GM18870 (cell line): Measurements from ENCODE around the gene RAP1A.

ENCODE experiments used
- ATAC-seq: cut with Tn5 transposase; IDR thresholded peaks from one replicate; pipeline ENCODE4 v1.9.1; 2021; ENCODE audit warnings: moderate library complexity; ENCODE audit not compliant: unreplicated experiment

RAP1A gene

DNA sequence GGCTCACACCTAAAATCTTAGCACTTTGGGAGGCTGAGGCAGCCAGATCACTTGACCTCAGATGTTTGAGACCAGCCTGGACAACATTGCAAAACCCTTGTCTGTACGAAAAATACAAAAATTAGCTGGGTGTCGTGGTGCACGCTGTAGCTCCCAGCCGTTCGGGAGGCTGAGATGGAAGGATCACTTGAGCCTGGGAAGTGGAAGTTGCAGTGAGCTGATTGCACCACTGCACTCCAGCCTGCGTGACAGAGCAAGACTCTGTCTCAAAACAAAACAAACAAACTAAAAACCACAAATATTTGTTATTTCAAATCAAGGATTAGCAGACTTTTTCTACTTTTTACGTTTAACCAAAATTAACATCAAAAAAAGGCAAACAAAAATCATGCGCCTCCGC lies 88.3 kb downstream of the RAP1A start:
- no peak for ATAC-seq

DNA sequence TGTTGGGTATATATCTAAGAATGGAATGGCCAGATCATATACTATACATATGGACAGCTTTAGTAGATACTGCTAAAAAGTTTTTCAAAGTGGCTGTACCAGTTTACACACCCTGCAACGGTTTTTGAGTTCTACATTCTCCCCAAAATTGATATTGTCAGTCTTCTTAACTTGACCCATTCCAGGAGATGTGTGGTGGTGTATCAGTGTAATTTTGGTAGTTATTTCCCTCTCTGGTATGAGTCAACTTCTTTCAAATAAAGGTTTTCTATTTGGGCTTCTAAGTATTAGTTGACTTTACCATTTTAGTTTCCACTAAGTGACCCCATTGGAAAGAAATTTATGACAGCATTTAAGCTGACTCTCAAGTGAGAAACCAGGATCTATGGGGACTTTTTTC lies 90.4 kb downstream of the RAP1A start:
- no peak for ATAC-seq

DNA sequence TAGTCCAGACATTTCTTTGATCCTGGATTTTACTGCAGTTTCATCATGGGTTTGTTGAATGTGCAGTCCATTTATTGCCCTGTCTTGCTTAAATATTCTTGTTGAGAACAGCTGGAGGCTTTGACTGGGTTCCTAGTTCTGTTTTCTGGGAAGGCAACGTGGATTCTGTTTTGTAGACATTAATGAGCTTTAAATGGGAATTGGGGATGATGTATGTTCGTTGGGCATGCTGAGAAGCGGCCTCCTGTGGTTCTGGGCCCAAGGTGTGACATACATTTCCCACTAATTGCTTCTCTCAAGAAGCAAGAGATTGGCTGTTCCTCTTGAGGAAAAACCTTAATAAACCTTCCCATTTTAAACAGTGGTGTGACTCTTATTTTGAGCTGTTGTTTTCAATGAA lies 96.7 kb downstream of the RAP1A start:
- no peak for ATAC-seq

DNA sequence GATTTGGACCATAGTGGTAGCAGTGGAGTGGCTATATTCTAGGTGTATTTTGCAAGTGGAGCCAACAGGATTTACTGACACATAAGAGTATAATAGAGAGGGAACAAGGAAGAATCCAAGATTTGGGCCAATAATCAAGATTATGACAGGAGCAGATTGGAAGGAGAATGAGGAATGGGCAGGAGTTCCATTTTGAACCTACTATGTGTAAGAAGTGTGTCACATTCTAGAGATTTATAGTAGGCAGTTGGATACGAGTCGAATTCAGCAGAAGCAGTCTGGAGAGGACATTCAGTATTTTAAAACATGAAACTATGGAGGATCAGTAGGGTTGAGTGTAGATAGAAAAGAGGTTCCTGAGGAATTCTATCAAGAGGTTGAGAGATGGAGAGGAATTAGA lies 97.9 kb downstream of the RAP1A start:
- no peak for ATAC-seq

DNA sequence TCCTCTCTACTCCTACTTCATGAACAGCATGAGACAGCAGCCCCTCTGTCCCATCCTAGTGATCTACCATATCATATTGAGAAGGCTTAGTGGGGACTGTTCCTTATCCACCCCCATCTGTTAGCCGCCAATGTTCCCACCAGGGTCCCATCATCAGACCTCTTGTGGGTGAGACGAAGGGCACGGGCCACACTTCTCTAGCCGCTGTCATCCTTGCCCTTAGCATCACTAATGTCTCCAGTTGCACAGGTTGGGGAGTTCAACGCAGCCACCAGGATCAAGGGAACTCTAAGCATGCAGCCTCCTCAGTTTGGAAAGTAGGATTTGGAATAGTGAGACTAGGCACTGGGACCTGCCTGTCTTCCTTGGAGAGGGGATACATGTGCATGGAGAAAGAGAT lies 99.5 kb downstream of the RAP1A start:
- ATAC-seq, result no peak

DNA sequence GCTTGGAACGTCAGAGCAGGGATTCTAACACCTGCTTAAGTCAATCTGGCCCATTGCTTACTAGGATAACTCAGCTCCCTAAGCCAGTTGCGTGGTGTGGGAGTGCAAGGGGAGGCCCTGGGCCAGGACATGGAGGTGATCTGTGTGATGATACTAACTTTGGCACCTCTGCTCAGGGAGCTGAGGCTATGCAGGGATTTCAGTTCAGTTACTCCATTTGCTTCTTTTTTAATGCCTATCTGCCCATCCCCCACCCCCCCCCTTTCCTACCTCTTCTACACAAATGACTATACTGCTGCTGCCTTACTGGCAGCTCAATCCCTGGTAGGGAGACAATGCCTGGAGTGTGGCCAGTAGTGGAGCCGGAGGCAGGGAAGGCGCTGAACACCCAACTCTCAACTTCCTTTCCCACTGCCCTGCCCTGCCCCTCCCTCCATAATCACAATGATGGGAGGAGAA lies 100.1 kb downstream of the RAP1A start:
- ATAC-seq, result no peak

DNA sequence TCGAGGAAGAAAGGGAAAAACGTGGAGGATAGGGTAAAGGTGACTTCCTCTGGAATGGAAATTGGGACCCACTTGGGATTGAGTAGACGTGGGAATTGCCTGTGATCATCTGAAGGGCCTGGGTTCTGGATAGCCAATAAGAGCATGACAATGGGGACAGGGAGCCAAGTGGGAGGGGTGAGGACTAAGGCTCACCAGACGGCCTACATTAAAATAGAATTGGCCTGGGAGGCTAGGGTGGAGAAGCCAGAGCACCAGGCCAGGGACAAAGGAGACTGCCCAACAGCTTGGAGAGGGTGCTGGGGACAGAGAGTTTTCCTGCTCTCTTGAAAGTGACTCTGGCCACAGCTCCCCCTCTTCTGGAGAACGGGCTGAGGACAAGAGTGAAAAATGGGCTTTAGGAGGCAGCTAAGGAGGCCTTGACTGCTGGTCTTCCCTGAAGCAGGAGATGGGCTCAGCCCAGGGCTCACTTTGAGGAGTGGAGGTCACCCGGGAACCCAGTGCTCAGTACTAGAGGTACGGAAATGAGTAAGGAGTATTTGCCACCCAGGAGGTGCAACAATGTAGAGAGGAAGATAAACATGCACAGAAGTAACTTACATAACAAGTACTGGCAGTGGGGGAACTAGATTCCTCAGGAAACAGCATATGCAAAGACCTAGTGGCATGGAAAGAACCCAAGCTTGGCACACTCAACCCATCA lies 100.8 kb downstream of the RAP1A start:
- no peak for ATAC-seq

DNA sequence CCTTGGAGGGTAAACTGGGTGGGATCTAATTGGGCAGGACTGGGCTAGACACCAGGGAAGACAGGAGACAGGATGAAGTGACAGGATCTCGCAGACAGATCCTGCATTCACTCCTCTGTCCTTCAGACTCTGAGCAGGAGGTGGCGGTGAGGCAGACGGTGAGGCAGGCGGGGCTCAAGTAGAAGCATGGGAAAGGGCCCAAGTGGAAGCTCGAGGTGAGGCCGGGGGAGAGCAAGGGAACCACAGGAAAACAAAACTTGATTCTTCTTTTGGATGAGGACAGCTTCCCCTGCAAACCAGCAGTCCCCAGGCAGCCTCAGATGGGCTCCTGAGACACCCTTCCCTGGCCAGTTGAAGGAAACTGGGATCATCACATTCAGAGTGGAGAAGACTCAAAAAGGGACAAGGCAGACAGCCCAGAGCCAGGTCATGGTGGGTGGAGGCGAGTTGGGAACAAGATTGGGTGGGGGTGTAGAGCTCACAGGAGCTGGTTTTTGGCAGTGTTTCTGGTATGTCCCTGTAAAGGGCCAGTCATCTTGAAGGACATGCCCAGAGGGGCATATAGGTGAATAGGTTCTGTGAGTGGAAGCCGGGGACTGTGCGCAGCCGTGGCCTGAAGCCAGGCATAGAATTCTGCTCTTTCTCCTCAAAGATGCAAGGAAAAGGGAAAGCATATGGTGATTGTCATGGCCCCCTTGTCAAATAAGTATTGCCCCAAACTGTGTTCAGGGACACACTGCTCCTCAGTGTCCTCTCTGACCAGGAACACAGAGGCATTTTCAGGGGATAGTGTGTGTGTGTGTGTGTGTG lies 101.6 kb downstream of the RAP1A start:
- no peak for ATAC-seq

DNA sequence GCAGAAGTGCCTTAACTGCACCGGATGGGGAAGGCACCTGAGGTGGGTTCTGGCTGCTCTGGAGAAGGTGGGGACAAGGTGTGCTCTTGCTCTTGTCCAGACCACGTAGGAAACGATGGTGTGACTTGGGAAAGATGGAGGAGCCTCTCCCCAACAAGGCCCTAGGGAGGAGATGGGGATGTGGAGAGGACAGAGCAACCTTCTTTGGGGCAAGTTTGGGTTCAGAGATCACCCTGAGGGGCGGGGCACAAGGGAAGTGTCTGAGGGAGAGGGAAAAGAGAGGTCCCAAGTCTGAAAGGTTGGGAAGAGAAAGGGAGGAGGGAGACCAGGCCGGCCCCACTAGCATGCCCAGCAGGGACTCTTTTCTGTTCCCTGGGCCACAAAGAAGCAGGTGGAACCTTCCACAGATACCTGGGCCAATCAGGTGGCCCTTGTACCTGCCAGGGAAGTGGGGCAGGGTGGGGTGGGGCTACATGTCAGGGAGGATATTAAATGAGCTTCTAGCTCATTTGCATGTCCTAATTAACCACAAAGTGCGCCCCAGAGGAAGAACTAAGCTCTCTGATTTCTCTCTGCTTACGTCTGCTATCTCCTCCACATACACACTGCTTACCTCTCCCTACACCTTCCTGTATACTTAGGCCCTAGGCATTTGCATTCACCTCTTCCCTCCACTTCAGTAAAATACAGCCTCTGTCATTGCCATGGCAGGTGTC lies 103.7 kb downstream of the RAP1A start:
- ATAC-seq, result no peak

DNA sequence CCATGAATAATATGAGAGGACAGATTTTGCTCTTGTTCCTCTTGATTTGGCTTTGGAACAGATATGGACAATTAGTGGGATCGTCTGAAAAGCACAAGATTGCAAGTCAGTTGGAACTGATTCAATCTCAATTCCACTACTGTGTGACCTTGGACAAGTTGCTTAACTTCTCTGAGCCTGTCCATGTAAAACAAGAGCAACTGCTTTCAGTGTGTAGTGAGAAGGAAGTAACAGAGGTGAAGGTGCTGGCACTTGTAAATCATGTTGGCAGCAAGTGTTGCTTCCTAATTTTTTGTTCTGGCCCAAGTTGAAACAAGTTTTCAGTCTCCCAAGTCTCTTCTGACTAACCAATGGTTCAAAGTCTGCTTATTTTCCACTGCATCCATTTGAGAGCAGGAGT lies 104.3 kb downstream of the RAP1A start:
- no peak for ATAC-seq

DNA sequence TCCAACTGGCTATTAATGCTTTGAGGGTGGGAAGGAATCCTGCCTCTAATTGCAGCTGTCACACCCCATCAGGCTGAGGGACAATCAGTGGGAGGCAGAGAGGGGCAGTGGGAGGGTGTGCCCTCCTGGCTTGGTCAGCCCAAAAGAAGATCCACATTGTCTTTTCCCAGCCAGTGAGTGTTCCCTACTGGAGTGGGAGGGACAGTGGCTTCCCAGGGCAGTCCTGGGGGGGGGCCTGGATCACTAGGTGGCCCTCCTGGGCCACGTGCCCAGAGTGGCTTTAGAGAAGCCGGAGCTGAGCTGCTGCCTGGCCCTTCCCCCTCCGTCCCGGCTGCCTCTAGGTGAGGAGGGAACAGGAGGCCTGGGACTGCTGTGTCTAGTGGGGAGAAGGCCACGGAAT lies 105.6 kb downstream of the RAP1A start:
- no peak for ATAC-seq

DNA sequence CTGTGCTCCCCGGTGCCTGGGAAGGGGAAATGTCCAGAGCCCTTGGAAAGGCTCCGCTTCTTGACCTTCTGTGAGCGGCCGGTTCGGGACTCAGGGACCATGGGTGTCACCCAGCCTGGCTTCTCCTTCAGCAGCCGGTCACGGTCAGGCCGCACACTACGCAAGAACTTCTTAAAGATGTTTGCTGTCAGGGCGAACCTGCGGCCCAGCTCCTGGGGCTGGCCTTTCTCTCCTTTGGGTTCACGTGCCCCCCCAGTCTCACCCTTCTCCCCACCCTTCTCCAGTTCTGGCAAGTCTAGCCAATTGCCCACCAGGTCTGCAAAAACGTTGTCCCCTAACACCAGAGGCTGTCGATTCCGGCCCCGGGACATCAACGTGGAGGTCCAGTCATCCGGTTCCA lies 107.5 kb downstream of the RAP1A start:
- no peak for ATAC-seq

DNA sequence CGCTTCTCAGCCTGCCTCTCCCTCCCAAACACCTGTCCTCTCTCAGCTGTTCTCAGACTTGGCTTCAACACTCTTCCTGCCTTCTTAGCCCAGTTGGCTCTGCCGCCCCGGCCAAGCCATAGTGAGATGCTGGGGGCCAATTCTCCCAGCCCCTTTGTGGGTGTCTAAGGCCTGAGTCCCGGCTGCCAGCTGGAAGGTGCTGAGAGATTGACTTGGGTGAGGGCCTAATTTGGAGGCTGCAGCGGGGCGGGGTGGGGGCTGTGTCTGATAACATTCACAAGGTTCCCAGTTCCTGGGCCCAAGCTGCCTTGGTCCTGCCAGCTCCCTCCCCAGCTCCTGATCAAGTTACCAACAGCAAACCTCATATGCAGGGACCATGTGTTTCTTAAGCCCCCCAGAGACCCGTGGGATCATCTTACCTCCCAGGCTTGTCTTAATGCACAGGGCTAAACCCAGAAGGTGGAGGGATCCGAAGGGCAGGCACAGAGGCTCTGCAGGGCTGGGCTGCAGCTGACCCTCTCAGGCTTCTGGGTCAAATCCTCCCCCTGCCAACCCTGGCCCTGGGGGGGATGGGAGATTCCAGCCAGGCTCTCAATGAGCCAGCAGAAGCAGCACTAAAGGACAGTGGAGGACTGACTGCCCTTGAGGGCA lies 109.8 kb downstream of the RAP1A start:
- ATAC-seq, result no peak

DNA sequence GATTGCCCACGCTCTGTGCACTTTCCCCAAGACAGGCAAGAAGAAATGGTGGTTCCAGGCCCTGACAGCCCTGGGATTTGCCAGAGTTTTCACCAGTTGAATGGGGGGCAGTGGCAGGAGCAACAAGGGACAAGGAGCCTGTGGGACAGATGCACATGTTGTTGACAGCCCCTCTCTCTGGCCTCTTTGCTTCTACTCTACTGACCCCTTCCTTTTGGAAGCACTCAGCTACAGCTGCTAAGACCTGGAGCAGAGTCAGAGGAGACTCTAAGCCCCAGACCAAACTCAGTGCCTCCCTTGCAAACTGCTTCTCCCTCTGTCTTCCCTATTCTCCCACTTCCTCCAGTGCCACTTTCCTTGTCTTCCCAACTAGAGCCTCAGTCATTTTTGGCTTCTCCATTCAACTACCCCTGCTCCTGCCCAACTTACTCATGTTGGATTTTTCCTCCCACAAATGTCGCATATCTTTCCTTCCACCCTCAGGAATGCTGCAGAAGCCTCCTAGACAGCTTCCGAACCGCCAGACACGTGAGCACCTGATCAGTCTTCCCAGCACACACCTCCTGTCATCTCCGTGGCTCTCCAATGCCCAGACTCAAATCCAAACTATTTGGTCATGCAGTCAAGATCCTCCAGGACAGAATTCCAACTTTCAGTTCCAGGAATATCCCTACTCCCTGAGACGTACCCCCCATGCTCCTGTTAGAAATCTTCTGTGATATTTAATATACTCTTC lies 110.5 kb downstream of the RAP1A start:
- no peak for ATAC-seq

DNA sequence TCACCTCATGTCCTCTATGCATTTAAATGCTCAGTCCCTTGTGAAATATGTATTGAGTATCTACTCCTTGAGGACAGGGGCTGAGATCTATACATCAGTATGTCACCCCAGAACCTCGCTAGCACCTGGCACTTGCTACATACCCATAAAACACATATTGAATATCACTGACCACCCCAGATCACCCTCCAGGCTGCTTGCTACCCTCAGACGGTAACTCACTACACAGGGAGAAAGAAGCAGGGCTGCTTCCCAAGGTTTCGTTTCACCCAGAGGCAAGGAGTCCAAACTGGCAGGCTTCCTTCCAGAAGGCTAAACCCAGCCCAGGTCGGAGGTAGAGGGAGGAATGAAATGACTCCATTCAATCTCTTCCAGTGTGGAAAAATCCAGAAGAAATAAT lies 111.1 kb downstream of the RAP1A start:
- no peak for ATAC-seq

DNA sequence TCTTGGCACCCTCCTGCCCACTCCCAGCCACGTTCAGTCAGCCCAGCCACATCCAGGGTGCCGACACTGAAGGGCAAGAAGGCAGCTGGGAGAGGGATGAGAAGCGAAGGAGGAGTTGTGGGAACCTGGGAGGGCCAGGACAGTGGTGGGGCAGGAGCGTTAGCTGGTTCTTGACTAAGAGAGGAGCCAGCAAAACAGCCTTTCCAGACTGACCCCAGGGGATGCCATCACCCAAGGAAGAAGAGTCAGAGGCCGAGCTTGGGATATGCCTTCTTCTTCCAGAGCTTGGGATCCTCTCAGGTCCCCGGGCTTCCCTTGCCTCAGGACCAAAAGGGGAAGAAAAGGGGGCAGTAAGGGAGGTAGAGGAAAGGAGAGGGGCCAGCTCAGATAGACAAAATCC lies 112.4 kb downstream of the RAP1A start:
- ATAC-seq, result no peak

DNA sequence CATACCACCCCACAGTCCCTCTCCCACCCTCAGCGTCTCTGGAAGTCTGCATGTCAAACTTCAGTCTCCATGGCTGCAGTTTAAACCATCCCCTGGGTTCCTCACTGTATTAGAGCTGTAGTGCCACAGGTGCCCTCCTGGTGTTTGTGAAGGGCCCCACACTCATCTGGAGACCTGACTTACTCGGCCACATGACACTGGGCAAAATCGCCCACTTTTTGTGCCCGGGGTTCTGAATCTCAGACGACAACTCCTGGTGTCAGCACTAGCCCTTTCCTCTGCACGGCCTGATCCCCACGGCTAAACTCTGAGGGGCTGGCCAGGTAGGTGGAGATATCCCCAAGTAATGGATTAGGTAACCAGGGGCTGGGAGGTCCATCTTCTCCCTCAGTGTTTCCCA lies 113.1 kb downstream of the RAP1A start:
- ATAC-seq, result no peak

DNA sequence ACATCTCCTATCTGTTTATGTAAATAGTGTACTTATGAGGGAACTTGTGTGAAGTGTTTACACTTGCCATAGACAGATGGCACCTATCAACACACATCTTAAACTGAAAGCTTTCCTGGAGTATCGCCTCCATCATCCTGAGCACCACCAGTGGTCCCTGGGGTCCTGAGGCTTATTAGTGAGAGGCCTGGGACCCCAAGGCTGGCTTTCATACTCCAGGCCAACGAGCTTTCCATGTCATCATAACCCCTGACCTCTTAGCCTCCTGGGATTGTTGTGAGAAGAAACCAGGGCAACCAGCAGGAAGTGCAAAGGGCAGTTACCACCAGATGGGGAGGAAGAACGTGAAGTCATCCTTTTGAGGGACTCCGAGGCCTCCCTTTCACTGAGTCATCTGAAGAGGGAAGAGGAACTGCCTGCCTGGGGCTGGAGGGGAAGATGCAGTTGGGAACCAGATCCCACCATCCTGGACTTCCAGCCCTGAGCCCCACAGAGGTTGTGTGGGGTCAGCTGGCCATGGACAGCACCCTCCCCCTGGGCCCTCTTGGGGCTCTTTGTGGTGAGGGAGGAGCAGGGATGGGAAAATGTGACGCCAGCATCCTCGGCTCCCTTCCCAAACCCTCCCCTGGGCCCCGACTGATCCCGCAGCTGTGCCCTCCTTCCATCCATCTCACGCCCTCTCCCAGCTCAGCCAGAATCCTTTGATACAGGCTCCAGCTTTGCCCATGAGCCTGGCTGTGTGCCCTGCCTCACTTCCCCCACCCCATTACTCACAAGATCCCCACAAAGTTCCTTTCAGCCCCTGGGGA lies 113.8 kb downstream of the RAP1A start:
- no peak for ATAC-seq

DNA sequence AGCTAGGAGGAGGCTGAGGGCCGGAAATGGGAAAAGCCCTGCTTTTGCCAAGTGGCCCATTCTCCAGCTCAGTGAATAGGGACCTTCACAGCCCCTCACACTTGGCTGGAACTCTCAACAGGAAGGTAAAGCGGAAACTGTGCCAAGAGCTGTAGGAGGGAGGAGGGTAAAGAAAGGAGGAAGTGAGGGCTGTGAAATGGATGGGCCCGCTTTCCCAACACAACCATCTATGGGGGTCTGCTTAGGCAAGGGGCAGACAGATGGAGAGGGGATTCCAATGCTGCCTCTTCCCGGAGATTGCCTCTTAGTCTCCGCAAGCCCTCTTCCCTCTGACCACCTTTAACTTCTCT lies 114.4 kb downstream of the RAP1A start:
- ATAC-seq, result no peak

DNA sequence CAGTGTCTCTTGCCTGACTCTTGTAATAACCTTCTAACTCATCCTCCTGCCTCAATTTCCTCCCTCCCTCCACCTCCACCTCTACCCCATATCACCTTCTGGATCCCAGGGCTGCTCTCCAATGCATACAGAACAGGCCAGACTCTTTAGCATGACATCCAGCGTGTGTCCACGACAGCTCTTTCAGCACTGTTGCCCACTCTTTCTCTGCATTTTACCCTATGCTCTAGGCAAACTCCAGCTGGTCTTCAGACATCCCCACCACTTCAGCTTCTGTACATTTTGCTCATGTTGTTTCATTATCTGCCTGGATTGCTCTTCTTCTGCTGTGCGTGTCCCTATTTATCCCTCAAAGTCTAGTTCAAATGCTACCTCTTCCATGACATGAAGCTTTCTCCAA lies 114.8 kb downstream of the RAP1A start:
- no peak for ATAC-seq
